ENCODE data around the gene FILIP1L.

DNA sequence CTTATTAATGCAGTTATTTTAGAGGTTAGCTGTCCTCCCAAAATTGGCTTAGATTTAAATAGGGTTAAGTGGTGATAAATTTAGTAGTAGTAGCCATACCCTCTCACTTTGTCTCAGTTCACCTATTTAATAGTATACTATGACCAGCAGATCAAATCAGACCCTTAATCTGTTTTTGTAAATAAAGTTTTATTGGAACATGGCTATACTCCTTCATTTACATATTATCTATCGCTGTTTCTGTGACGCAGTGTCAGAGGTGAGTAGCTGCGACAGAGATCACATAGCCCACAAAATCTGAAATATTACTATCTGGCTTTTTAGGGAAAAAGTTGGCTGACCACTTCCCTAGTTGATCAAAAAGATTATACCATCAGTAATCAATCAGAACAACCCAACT lies 113.2 kb downstream of the FILIP1L start:
- TF ChIP-seq, protein P1, sequence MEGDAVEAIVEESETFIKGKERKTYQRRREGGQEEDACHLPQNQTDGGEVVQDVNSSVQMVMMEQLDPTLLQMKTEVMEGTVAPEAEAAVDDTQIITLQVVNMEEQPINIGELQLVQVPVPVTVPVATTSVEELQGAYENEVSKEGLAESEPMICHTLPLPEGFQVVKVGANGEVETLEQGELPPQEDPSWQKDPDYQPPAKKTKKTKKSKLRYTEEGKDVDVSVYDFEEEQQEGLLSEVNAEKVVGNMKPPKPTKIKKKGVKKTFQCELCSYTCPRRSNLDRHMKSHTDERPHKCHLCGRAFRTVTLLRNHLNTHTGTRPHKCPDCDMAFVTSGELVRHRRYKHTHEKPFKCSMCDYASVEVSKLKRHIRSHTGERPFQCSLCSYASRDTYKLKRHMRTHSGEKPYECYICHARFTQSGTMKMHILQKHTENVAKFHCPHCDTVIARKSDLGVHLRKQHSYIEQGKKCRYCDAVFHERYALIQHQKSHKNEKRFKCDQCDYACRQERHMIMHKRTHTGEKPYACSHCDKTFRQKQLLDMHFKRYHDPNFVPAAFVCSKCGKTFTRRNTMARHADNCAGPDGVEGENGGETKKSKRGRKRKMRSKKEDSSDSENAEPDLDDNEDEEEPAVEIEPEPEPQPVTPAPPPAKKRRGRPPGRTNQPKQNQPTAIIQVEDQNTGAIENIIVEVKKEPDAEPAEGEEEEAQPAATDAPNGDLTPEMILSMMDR (conservative IDR thresholded peaks at IDR 0.05; ENCODE audit: low read depth, low read length) = no peak
- no peak for TF ChIP-seq MAFK (IDR thresholded peaks at IDR 0.05; ENCODE audit: low read depth, low read length)
- TF ChIP-seq USF2 (IDR thresholded peaks at IDR 0.05; ENCODE audit: low read depth, low read length) = no peak
- no peak for TF ChIP-seq POLR2A (IDR thresholded peaks at IDR 0.05; ENCODE audit: low read depth, low read length)
- no peak for TF ChIP-seq FOS (IDR thresholded peaks at IDR 0.05; ENCODE audit: low read depth, low read length)
- TF ChIP-seq NFE2L2 (IDR thresholded peaks at IDR 0.05; ENCODE audit: low read depth, low read length) = no peak
- TF ChIP-seq CEBPB (IDR thresholded peaks at IDR 0.05; ENCODE audit: low read depth, low read length) = no peak
- no peak for TF ChIP-seq RCOR1 (IDR thresholded peaks at IDR 0.05; ENCODE audit: insufficient replicate concordance, low read length)
- no peak for TF ChIP-seq RAD21 (IDR thresholded peaks at IDR 0.05; ENCODE audit: low read length)
- TF ChIP-seq ELK1 (IDR thresholded peaks at IDR 0.05; ENCODE audit: borderline replicate concordance, low read depth, low read length) = no peak
- no peak for TF ChIP-seq BHLHE40 (IDR thresholded peaks at IDR 0.05; ENCODE audit: low read depth, low read length)
- TF ChIP-seq RFX5 (IDR thresholded peaks at IDR 0.05; ENCODE audit: low read depth, low read length) = no peak
- no peak for TF ChIP-seq MAZ (IDR thresholded peaks at IDR 0.05; ENCODE audit: borderline replicate concordance, low read depth, low read length)

All from IMR-90 (cell line).